GM23338 (cell line): Measurements from ENCODE around the gene CD180. TPM values are rescaled to one million over a fixed set of nuclear protein-coding genes. Genes with fewer than 3 reads are reported as not detected.

Experiments used
- ATAC-seq: fragments of 200-7000 bp; cut with Tn5 transposase; 3 replicates; pipeline ENCODE4 v1.9.1; 2020
- DNase-seq: peaks from one replicate; pipeline ENCODE4 v3.0.0-alpha.2; 2015; ENCODE audit warnings: low spot score
- H2AFZ ChIP-seq: fragments of 200-600 bp; sonication (generic); 2 replicates; pipeline ENCODE4 v1.8.0; 2016; ENCODE audit warnings: antibody characterized with exemption, mild to moderate bottlenecking, moderate library complexity
- H3F3A ChIP-seq: fragments of 200-600 bp; sonication (generic); replicated peaks from 2 replicates; pipeline ENCODE4 v1.8.0; 2017; ENCODE audit warnings: antibody characterized with exemption, mixed run types, low read depth
- H3K27ac ChIP-seq: fragments of 200-600 bp; sonication (generic); 2 replicates; pipeline ENCODE4 v1.6.1; 2016; ENCODE audit warnings: low read depth
- H3K27me3 ChIP-seq: fragments of 200-600 bp; sonication (generic); 2 replicates; pipeline ENCODE4 v1.8.0; 2016; ENCODE audit warnings: mild to moderate bottlenecking, mixed run types, moderate library complexity; ENCODE audit not compliant: insufficient read depth
- H3K36me3 ChIP-seq: fragments of 200-600 bp; sonication (generic); 2 replicates; pipeline ENCODE4 v1.8.0; 2016; ENCODE audit warnings: mild to moderate bottlenecking; ENCODE audit not compliant: insufficient read depth
- H3K4me1 ChIP-seq: fragments of 200-600 bp; sonication (generic); 2 replicates; pipeline ENCODE4 v1.8.0; 2016; ENCODE audit warnings: mild to moderate bottlenecking, moderate library complexity; ENCODE audit not compliant: insufficient read depth
- H3K4me2 ChIP-seq: fragments of 200-600 bp; sonication (generic); 2 replicates; pipeline ENCODE4 v1.7.1; 2017; ENCODE audit warnings: mixed run types
- H3K4me3 ChIP-seq: fragments of 200-600 bp; sonication (generic); 2 replicates; pipeline ENCODE4 v1.6.1; 2016; ENCODE audit warnings: mixed run types
- H3K79me2 ChIP-seq: fragments of 200-600 bp; sonication (generic); replicated peaks from 2 replicates; pipeline ENCODE4 v1.8.0; 2017; ENCODE audit warnings: mild to moderate bottlenecking; ENCODE audit not compliant: insufficient read depth
- H3K9me2 ChIP-seq: fragments of 200-600 bp; sonication (generic); 2 replicates; pipeline ENCODE4 v1.8.0; 2017; ENCODE audit not compliant: insufficient read depth
- H4K20me1 ChIP-seq: fragments of 200-600 bp; sonication (generic); replicated peaks from 2 replicates; pipeline ENCODE4 v1.8.0; 2017; ENCODE audit warnings: mild to moderate bottlenecking; ENCODE audit not compliant: insufficient read depth
- H3K27ac Mint-ChIP-seq: 2 replicates; pipeline ENCODE4 v1.8.0; 2020; ENCODE audit warnings: inconsistent platforms, mild to moderate bottlenecking, moderate library complexity, mixed read lengths
- H3K27me3 Mint-ChIP-seq: 3 replicates; pipeline ENCODE4 v1.8.0; 2022; ENCODE audit warnings: low read depth, mild to moderate bottlenecking, moderate library complexity, mixed read lengths, inconsistent platforms; ENCODE audit not compliant: insufficient read depth, poor library complexity
- H3K36me3 Mint-ChIP-seq: 3 replicates; pipeline ENCODE4 v1.8.0; 2021; ENCODE audit warnings: low read depth, mild to moderate bottlenecking, inconsistent platforms, moderate library complexity, mixed read lengths
- H3K4me1 Mint-ChIP-seq: 3 replicates; pipeline ENCODE4 v1.8.0; 2020; ENCODE audit warnings: mild to moderate bottlenecking, inconsistent platforms, mixed read lengths
- H3K4me3 Mint-ChIP-seq: 3 replicates; pipeline ENCODE4 v1.8.0; 2021; ENCODE audit warnings: moderate library complexity, mild to moderate bottlenecking, inconsistent platforms, mixed read lengths
- H3K9me3 Mint-ChIP-seq: 3 replicates; pipeline ENCODE4 v1.8.0; 2020; ENCODE audit warnings: moderate library complexity, mild to moderate bottlenecking, inconsistent platforms, mixed read lengths
- CREB1 ChIP-seq: fragments of 250-450 bp; sonication (Bioruptor Pico); IDR thresholded peaks from 2 replicates; pipeline ENCODE4 v1.5.0; 2020; ENCODE audit warnings: low read depth, mild to moderate bottlenecking, moderate library complexity
- EZH2 ChIP-seq: fragments of 200-600 bp; sonication (generic); IDR thresholded peaks from one replicate; pipeline ENCODE4 v1.8.0; 2017; ENCODE audit warnings: antibody characterized with exemption, mild to moderate bottlenecking, low read depth; ENCODE audit not compliant: unreplicated experiment
- EZH2phosphoT487 ChIP-seq: fragments of 200-600 bp; sonication (generic); IDR thresholded peaks from one replicate; pipeline ENCODE4 v1.8.1; 2018; ENCODE audit warnings: antibody characterized with exemption; ENCODE audit not compliant: unreplicated experiment
- JUNB ChIP-seq: IDR thresholded peaks from one replicate; pipeline ENCODE4 v1.6.1; 2016; ENCODE audit warnings: antibody characterized with exemption; ENCODE audit not compliant: unreplicated experiment
- NANOG ChIP-seq: IDR thresholded peaks from 2 replicates; pipeline ENCODE4 v1.6.1; 2016; ENCODE audit warnings: antibody characterized with exemption, borderline replicate concordance
- POLR2AphosphoS5 ChIP-seq: IDR thresholded peaks from 2 replicates; pipeline ENCODE4 v1.6.1; 2016; ENCODE audit warnings: antibody characterized with exemption, low read depth
- STAT1 ChIP-seq: IDR thresholded peaks from one replicate; pipeline ENCODE4 v1.6.1; 2016; ENCODE audit warnings: antibody characterized with exemption; ENCODE audit not compliant: unreplicated experiment
- ZNF114 ChIP-seq: fragments of 250-450 bp; sonication (Bioruptor Pico); IDR thresholded peaks from 2 replicates; pipeline ENCODE4 v1.5.0; 2020; ENCODE audit warnings: mild to moderate bottlenecking, moderate library complexity
- ZNF331 ChIP-seq: fragments of 250-450 bp; sonication (Bioruptor Pico); IDR thresholded peaks from 2 replicates; pipeline ENCODE4 v1.5.0; 2020; ENCODE audit warnings: low read depth, mild to moderate bottlenecking, moderate library complexity
- polyA plus RNA-seq: library from polyadenylated mRNA; unstranded; fragments of >200 nt; fragmentation: Nextera tagmentation; extraction: Ambion mirVana; gene quantifications from 2 replicates; pipeline ENCODE4 v1.2.1, GENCODE V29; 2016
- total RNA-seq: library from RNA; depleted of rRNA; stranded (reverse); fragments of >200 nt; shearing (Covaris generic); gene quantifications from 2 replicates; pipeline ENCODE4 v1.2.3, GENCODE V29; 2014
- TF ChIP-seq, protein P1 (sequence below): IDR thresholded peaks from 2 replicates; pipeline ENCODE4 v1.6.1; 2016; ENCODE audit warnings: antibody characterized with exemption
- TF ChIP-seq, protein P2 (sequence below): fragments of 250-450 bp; sonication (Bioruptor Pico); IDR thresholded peaks from 2 replicates; pipeline ENCODE4 v1.5.0; 2020; ENCODE audit warnings: mild to moderate bottlenecking, moderate library complexity
- TF ChIP-seq, protein P3 (sequence below), 2 experiments: fragments of 200-600 bp in 1 of 2; sonication (generic) in 1 of 2; conservative IDR thresholded peaks; 2 replicates each; pipeline versions ENCODE4 v1.5.1 to v1.6.1; 2016 to 2017; ENCODE audit warnings: antibody characterized with exemption in 2 of 2, low read depth in 2 of 2, mild to moderate bottlenecking in 2 of 2, moderate library complexity in 1 of 2
- TF ChIP-seq, protein P4 (sequence below): IDR thresholded peaks from one replicate; pipeline ENCODE4 v1.6.1; 2018; ENCODE audit warnings: antibody characterized with exemption; ENCODE audit not compliant: unreplicated experiment

The CD180 gene
- total and polyA plus RNA-seq, 2 experiments from 2014 or later: not detected

DNA sequence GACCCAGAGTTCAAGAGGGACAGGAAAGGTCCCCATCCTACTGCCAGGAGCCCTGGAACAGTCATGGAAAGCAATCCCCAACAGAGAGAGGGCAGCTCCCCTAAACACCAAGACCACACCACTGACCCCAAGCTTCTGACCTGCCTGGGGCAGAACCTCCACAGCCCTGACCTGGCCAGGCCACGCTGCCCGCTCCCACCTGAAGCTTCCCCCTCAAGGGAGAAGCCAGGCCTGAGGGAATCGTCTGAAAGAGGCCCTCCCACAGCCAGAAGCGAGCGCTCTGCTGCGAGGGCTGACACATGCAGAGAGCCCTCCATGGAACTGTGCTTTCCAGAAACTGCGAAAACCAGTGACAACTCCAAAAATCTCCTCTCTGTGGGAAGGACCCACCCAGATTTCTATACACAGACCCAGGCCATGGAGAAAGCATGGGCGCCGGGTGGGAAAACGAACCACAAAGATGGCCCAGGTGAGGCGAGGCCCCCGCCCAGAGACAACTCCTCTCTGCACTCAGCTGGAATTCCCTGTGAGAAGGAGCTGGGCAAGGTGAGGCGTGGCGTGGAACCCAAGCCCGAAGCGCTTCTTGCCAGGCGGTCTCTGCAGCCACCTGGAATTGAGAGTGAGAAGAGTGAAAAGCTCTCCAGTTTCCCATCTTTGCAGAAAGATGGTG is 31.6 kb downstream of the CD180 start:
- no peaks in the 10 kb centered on the region for H3F3A ChIP-seq
- DNase-seq (no peak), ATAC-seq (no peak)
- no peaks in the 10 kb centered on the region; the same call in 2 of the 3 replicates for H3K9me3 Mint-ChIP-seq
- peak overlapping the region; percentile 96; the same call in 1 of the 2 replicates for H2AFZ ChIP-seq
- no peaks in the 10 kb centered on the region for H3K4me1 ChIP-seq
- H3K27ac ChIP-seq: no peak overlapping the region
- peaks cover 9% of the 10 kb centered on the region for H3K27me3 Mint-ChIP-seq
- H3K4me3 ChIP-seq: no peak overlapping the region
- TF ChIP-seq, protein P1, sequence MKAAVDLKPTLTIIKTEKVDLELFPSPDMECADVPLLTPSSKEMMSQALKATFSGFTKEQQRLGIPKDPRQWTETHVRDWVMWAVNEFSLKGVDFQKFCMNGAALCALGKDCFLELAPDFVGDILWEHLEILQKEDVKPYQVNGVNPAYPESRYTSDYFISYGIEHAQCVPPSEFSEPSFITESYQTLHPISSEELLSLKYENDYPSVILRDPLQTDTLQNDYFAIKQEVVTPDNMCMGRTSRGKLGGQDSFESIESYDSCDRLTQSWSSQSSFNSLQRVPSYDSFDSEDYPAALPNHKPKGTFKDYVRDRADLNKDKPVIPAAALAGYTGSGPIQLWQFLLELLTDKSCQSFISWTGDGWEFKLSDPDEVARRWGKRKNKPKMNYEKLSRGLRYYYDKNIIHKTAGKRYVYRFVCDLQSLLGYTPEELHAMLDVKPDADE: no peak
- TF ChIP-seq ZNF114 (no peak), EZH2 (no peak), NANOG (no peak), CREB1 (CRISPR knock-in tag) (no peak), JUNB (no peak), EZH2phosphoT487 (no peak), POLR2AphosphoS5 (no peak), STAT1 (no peak), ZNF331 (no peak)
- TF ChIP-seq, protein P2, sequence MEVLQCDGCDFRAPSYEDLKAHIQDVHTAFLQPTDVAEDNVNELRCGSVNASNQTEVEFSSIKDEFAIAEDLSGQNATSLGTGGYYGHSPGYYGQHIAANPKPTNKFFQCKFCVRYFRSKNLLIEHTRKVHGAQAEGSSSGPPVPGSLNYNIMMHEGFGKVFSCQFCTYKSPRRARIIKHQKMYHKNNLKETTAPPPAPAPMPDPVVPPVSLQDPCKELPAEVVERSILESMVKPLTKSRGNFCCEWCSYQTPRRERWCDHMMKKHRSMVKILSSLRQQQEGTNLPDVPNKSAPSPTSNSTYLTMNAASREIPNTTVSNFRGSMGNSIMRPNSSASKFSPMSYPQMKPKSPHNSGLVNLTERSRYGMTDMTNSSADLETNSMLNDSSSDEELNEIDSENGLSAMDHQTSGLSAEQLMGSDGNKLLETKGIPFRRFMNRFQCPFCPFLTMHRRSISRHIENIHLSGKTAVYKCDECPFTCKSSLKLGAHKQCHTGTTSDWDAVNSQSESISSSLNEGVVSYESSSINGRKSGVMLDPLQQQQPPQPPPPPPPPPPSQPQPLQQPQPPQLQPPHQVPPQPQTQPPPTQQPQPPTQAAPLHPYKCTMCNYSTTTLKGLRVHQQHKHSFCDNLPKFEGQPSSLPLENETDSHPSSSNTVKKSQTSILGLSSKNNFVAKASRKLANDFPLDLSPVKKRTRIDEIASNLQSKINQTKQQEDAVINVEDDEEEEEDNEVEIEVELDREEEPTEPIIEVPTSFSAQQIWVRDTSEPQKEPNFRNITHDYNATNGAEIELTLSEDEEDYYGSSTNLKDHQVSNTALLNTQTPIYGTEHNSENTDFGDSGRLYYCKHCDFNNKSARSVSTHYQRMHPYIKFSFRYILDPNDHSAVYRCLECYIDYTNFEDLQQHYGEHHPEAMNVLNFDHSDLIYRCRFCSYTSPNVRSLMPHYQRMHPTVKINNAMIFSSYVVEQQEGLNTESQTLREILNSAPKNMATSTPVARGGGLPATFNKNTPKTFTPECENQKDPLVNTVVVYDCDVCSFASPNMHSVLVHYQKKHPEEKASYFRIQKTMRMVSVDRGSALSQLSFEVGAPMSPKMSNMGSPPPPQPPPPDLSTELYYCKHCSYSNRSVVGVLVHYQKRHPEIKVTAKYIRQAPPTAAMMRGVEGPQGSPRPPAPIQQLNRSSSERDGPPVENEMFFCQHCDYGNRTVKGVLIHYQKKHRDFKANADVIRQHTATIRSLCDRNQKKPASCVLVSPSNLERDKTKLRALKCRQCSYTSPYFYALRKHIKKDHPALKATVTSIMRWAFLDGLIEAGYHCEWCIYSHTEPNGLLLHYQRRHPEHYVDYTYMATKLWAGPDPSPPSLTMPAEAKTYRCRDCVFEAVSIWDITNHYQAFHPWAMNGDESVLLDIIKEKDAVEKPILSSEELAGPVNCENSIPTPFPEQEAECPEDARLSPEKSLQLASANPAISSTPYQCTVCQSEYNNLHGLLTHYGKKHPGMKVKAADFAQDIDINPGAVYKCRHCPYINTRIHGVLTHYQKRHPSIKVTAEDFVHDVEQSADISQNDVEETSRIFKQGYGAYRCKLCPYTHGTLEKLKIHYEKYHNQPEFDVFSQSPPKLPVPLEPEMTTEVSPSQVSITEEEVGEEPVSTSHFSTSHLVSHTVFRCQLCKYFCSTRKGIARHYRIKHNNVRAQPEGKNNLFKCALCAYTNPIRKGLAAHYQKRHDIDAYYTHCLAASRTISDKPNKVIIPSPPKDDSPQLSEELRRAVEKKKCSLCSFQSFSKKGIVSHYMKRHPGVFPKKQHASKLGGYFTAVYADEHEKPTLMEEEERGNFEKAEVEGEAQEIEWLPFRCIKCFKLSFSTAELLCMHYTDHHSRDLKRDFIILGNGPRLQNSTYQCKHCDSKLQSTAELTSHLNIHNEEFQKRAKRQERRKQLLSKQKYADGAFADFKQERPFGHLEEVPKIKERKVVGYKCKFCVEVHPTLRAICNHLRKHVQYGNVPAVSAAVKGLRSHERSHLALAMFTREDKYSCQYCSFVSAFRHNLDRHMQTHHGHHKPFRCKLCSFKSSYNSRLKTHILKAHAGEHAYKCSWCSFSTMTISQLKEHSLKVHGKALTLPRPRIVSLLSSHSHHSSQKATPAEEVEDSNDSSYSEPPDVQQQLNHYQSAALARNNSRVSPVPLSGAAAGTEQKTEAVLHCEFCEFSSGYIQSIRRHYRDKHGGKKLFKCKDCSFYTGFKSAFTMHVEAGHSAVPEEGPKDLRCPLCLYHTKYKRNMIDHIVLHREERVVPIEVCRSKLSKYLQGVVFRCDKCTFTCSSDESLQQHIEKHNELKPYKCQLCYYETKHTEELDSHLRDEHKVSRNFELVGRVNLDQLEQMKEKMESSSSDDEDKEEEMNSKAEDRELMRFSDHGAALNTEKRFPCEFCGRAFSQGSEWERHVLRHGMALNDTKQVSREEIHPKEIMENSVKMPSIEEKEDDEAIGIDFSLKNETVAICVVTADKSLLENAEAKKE: no peak
- TF ChIP-seq, protein P3, sequence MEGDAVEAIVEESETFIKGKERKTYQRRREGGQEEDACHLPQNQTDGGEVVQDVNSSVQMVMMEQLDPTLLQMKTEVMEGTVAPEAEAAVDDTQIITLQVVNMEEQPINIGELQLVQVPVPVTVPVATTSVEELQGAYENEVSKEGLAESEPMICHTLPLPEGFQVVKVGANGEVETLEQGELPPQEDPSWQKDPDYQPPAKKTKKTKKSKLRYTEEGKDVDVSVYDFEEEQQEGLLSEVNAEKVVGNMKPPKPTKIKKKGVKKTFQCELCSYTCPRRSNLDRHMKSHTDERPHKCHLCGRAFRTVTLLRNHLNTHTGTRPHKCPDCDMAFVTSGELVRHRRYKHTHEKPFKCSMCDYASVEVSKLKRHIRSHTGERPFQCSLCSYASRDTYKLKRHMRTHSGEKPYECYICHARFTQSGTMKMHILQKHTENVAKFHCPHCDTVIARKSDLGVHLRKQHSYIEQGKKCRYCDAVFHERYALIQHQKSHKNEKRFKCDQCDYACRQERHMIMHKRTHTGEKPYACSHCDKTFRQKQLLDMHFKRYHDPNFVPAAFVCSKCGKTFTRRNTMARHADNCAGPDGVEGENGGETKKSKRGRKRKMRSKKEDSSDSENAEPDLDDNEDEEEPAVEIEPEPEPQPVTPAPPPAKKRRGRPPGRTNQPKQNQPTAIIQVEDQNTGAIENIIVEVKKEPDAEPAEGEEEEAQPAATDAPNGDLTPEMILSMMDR (conservative IDR thresholded peaks at IDR 0.05; ENCODE audit: low read depth in 2 of 2): no peak
- TF ChIP-seq, protein P4, sequence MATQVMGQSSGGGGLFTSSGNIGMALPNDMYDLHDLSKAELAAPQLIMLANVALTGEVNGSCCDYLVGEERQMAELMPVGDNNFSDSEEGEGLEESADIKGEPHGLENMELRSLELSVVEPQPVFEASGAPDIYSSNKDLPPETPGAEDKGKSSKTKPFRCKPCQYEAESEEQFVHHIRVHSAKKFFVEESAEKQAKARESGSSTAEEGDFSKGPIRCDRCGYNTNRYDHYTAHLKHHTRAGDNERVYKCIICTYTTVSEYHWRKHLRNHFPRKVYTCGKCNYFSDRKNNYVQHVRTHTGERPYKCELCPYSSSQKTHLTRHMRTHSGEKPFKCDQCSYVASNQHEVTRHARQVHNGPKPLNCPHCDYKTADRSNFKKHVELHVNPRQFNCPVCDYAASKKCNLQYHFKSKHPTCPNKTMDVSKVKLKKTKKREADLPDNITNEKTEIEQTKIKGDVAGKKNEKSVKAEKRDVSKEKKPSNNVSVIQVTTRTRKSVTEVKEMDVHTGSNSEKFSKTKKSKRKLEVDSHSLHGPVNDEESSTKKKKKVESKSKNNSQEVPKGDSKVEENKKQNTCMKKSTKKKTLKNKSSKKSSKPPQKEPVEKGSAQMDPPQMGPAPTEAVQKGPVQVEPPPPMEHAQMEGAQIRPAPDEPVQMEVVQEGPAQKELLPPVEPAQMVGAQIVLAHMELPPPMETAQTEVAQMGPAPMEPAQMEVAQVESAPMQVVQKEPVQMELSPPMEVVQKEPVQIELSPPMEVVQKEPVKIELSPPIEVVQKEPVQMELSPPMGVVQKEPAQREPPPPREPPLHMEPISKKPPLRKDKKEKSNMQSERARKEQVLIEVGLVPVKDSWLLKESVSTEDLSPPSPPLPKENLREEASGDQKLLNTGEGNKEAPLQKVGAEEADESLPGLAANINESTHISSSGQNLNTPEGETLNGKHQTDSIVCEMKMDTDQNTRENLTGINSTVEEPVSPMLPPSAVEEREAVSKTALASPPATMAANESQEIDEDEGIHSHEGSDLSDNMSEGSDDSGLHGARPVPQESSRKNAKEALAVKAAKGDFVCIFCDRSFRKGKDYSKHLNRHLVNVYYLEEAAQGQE: no peak
- no peak overlapping the region for H3K4me3 Mint-ChIP-seq
- no peaks in the 10 kb centered on the region for H3K79me2 ChIP-seq
- H3K36me3 ChIP-seq: no peaks in the 10 kb centered on the region
- H3K4me1 Mint-ChIP-seq: peaks cover 20% of the 10 kb centered on the region; the same call in 2 of the 3 replicates
- no peak overlapping the region for H3K4me2 ChIP-seq
- H4K20me1 ChIP-seq: no peaks in the 10 kb centered on the region
- no peak overlapping the region for H3K27ac Mint-ChIP-seq
- no peaks in the 10 kb centered on the region for H3K27me3 ChIP-seq
- peaks cover 5% of the 10 kb centered on the region; the same call in 1 of the 3 replicates for H3K36me3 Mint-ChIP-seq
- no peaks in the 10 kb centered on the region for H3K9me2 ChIP-seq
